ENCODE data around the gene AGAP4.
"Not testable (repeated sequence)": the region's sequence is repeated elsewhere in the genome, so short reads cannot be mapped to it uniquely, and the experiment has no call there.

DNA sequence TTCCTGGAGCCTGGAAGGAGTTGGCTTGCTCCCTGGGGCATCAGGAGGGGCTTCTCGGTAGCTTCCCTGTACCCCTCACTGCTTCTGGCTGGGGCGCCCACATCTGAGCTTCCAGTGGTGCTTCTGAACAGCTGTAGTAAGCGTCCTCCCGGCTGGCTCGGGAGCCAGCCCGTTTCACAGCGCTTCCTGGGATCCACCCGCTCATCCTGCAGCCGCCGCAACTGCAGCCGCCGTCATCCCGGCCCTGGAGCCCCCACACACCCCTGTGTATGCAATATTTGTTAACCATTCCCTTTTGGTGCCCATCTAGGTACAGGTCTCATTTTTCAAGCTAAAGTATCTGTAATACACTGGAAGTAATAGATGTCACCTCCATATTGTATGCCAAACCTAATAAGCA lies 34.3 kb downstream of the AGAP4 start:
- TF ChIP-seq, protein P1, sequence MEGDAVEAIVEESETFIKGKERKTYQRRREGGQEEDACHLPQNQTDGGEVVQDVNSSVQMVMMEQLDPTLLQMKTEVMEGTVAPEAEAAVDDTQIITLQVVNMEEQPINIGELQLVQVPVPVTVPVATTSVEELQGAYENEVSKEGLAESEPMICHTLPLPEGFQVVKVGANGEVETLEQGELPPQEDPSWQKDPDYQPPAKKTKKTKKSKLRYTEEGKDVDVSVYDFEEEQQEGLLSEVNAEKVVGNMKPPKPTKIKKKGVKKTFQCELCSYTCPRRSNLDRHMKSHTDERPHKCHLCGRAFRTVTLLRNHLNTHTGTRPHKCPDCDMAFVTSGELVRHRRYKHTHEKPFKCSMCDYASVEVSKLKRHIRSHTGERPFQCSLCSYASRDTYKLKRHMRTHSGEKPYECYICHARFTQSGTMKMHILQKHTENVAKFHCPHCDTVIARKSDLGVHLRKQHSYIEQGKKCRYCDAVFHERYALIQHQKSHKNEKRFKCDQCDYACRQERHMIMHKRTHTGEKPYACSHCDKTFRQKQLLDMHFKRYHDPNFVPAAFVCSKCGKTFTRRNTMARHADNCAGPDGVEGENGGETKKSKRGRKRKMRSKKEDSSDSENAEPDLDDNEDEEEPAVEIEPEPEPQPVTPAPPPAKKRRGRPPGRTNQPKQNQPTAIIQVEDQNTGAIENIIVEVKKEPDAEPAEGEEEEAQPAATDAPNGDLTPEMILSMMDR (IDR thresholded peaks at IDR 0.05; ENCODE audit: low read length), result not testable (repeated sequence)
- TF ChIP-seq EZH2 (optimal IDR thresholded peaks at IDR 0.05; ENCODE audit: low read depth, low read length); EZH2phosphoT487 (IDR thresholded peaks at IDR 0.05; ENCODE audit: low read length): not testable (repeated sequence)
